K562 (cell line): ENCODE results near the gene MBOAT7. TPM values are rescaled to one million over a fixed set of nuclear protein-coding genes. Genes with fewer than 3 reads are reported as not detected.

Source experiments
- ARID2 ChIP-seq: fragments of 450-650 bp; IDR thresholded peaks from 2 replicates; pipeline ENCODE4 v1.6.1; 2017; ENCODE audit warnings: antibody characterized with exemption, mild to moderate bottlenecking
- CBX8 ChIP-seq: fragments of 200-600 bp; sonication (generic); IDR thresholded peaks from 2 replicates; pipeline ENCODE4 v1.6.1; 2012; ENCODE audit warnings: borderline replicate concordance, mixed run types, low read depth, mild to moderate bottlenecking, moderate library complexity, mixed read lengths, low read length, control low read depth, inconsistent platforms; ENCODE audit not compliant: poor library complexity, severe bottlenecking; ENCODE audit errors: extremely low read depth
- CC2D1A ChIP-seq: fragments of 450-650 bp; IDR thresholded peaks from 2 replicates; pipeline ENCODE4 v1.6.1; 2017; ENCODE audit warnings: mild to moderate bottlenecking
- CXXC5 ChIP-seq: fragments of 250-450 bp; sonication (Bioruptor Pico); IDR thresholded peaks from 2 replicates; pipeline ENCODE4 v1.8.0; 2022; ENCODE audit warnings: inconsistent platforms, mild to moderate bottlenecking, moderate library complexity
- E2F8 ChIP-seq: fragments of 450-650 bp; IDR thresholded peaks from 2 replicates; pipeline ENCODE4 v1.7.1; 2018; ENCODE audit warnings: mild to moderate bottlenecking, low read depth; ENCODE audit not compliant: partially characterized antibody
- ETV6 ChIP-seq, 3 experiments: fragments of 150-350 bp in 1 of 3; sonication (generic) in 1 of 3; formaldehyde crosslinking in 1 of 3; IDR thresholded peaks; 2 replicates each; pipeline versions ENCODE4 v1.6.1 to v1.8.0; 2014 to 2022; ENCODE audit warnings: borderline replicate concordance in 2 of 3, low read depth in 2 of 3, antibody characterized with exemption in 1 of 3, low read length in 1 of 3, mild to moderate bottlenecking in 1 of 3, missing genetic modification reagents in 1 of 3
- GTF2F1 ChIP-seq: IDR thresholded peaks from 2 replicates; pipeline ENCODE4 v1.6.1; 2011; ENCODE audit warnings: low read depth, low read length, improper control_type of control experiment
- HMG20B ChIP-seq: fragments of 250-450 bp; sonication (Bioruptor Pico); IDR thresholded peaks from 2 replicates; pipeline ENCODE4 v1.5.0; 2021; ENCODE audit warnings: mild to moderate bottlenecking
- HMGXB4 ChIP-seq: sonication (generic); formaldehyde crosslinking; IDR thresholded peaks from 2 replicates; pipeline ENCODE4 v1.8.1; 2023; ENCODE audit warnings: mild to moderate bottlenecking, missing genetic modification reagents
- NR1H2 ChIP-seq: sonication (generic); formaldehyde crosslinking; IDR thresholded peaks from 2 replicates; pipeline ENCODE4 v1.4.0; 2020; ENCODE audit warnings: mild to moderate bottlenecking, missing genetic modification reagents
- POLR2A ChIP-seq: fragments of 450-650 bp; conservative IDR thresholded peaks from 2 replicates; pipeline ENCODE4 v1.6.1; 2016
- POLR2AphosphoS2 ChIP-seq: IDR thresholded peaks from 2 replicates; pipeline ENCODE4 v1.6.1; 2012; ENCODE audit warnings: low read length, improper control_type of control experiment
- RB1 ChIP-seq: fragments of 450-650 bp; IDR thresholded peaks from 2 replicates; pipeline ENCODE4 v1.6.1; 2017; ENCODE audit warnings: low read depth, mild to moderate bottlenecking
- RHOXF2B ChIP-seq: fragments of 250-450 bp; sonication (Bioruptor Pico); conservative IDR thresholded peaks from 2 replicates; pipeline ENCODE4 v1.5.1; 2021
- TAF7 ChIP-seq: fragments of 450-650 bp; IDR thresholded peaks from 2 replicates; pipeline ENCODE4 v1.6.1; 2016; ENCODE audit warnings: missing genetic modification characterization, missing compliant biosample characterization
- TEAD1 ChIP-seq, 2 experiments: fragments of 450-650 bp in 1 of 2; sonication (generic) in 1 of 2; formaldehyde crosslinking; IDR thresholded peaks; 2 replicates each; pipeline versions ENCODE4 v1.4.0 to v1.8.0; 2020 to 2022; ENCODE audit warnings: mild to moderate bottlenecking in 2 of 2, missing genetic modification reagents in 1 of 2
- TFAM ChIP-seq: fragments of 250-450 bp; sonication (Bioruptor Pico); conservative IDR thresholded peaks from 2 replicates; pipeline ENCODE4 v1.5.0; 2021; ENCODE audit warnings: mild to moderate bottlenecking, moderate library complexity
- ZFX ChIP-seq: sonication (generic); formaldehyde crosslinking; IDR thresholded peaks from 2 replicates; pipeline ENCODE4 v1.8.0; 2022; ENCODE audit warnings: mild to moderate bottlenecking, missing genetic modification reagents, moderate library complexity
- ZNF133 ChIP-seq: fragments of 250-450 bp; sonication (Bioruptor Pico); IDR thresholded peaks from 2 replicates; pipeline ENCODE4 v1.4.0; 2020; ENCODE audit warnings: mild to moderate bottlenecking
- ZNF165 ChIP-seq: fragments of 250-450 bp; sonication (Bioruptor Pico); IDR thresholded peaks from 2 replicates; pipeline ENCODE4 v1.4.0; 2020; ENCODE audit warnings: borderline replicate concordance
- ZNF354B ChIP-seq: fragments of 250-450 bp; sonication (Bioruptor Pico); IDR thresholded peaks from 2 replicates; pipeline ENCODE4 v1.4.0; 2020
- ZNF507 ChIP-seq: conservative IDR thresholded peaks from 2 replicates; pipeline ENCODE4 v1.6.1; 2017; ENCODE audit warnings: missing genetic modification characterization, missing compliant biosample characterization
- polyA plus RNA-seq, 8 experiments: library from polyadenylated mRNA; depleted of rRNA in 4 of 8; stranded (reverse) in 5 of 8; unstranded in 3 of 8; fragments of >200 nt; fragmentation: Nextera tagmentation in 2 of 8; fragmentation: Illumina TruSeq in 1 of 8; extraction: Ambion mirVana in 2 of 8; extraction: Trizol in 1 of 8; gene quantifications; 2 replicates each; pipeline versions ENCODE4 v1.2.1 to v1.2.3, GENCODE V29; 2011 to 2014; ENCODE audit warnings: inconsistent platforms in 1 of 8, missing spikeins in 1 of 8
- total RNA-seq, 7 experiments: library from RNA; depleted of rRNA in 6 of 7; stranded (reverse); fragments of >200 nt in 6 of 7; fragmentation: Illumina TruSeq in 2 of 7; extraction: Trizol in 2 of 7; gene quantifications; 2 replicates each; pipeline versions ENCODE4 v1.2.1 to v1.2.3, GENCODE V29; 2011 to 2021; ENCODE audit warnings: low replicate concordance in 1 of 7
- TF ChIP-seq, protein P1 (sequence below): sonication (generic); formaldehyde crosslinking; IDR thresholded peaks from 2 replicates; pipeline ENCODE4 v1.8.1; 2023; ENCODE audit warnings: mild to moderate bottlenecking, missing genetic modification reagents, moderate library complexity

MBOAT7 gene
- total and polyA plus RNA-seq, 9 of the 15 experiments (the other 6 are each of a cell fraction or from before 2014, with no cell fraction given), result 1.4 to 153 (median 56.1) TPM

- TF ChIP-seq, protein P1, sequence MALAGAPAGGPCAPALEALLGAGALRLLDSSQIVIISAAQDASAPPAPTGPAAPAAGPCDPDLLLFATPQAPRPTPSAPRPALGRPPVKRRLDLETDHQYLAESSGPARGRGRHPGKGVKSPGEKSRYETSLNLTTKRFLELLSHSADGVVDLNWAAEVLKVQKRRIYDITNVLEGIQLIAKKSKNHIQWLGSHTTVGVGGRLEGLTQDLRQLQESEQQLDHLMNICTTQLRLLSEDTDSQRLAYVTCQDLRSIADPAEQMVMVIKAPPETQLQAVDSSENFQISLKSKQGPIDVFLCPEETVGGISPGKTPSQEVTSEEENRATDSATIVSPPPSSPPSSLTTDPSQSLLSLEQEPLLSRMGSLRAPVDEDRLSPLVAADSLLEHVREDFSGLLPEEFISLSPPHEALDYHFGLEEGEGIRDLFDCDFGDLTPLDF, result 0 out of 2 replicates have a peak, but pooled peaks have one; percentile 42
- TF ChIP-seq HMGXB4 (CRISPR knock-in tag) (no peak; the same call in 1 of the 2 replicates), ZFX (CRISPR knock-in tag) (peak; percentile 84), ZNF507 (tag) (no peak), TAF7 (no peak), ZNF354B (CRISPR knock-in tag) (no peak), CXXC5 (CRISPR knock-in tag) (peak; percentile 73; the same call in 1 of the 2 replicates), ETV6 (IDR thresholded peaks at IDR 0.05; ENCODE audit: borderline replicate concordance in 1 of 2, low read depth in 2 of 2, low read length in 1 of 2) (peak in 1 of 2 experiments; percentile 92; a peak in 2 of 4 replicates), ETV6 (CRISPR knock-in tag; IDR thresholded peaks at IDR 0.05; ENCODE audit: borderline replicate concordance) (no peak), E2F8 (peak; percentile 84), ARID2 (no peak), TEAD1 (CRISPR knock-in tag; IDR thresholded peaks at IDR 0.05) (peak in 1 of 2 experiments; percentile 66; a peak in 2 of 4 replicates), RB1 (0 out of 2 replicates have a peak, but pooled peaks have one; percentile 5), ZNF133 (CRISPR knock-in tag) (no peak), CBX8 (no peak), POLR2A (peak; percentile 93), ZNF165 (CRISPR knock-in tag) (0 out of 2 replicates have a peak, but pooled peaks have one; percentile 35), TFAM (CRISPR knock-in tag) (no peak), NR1H2 (no peak), POLR2AphosphoS2 (peak; percentile 98), CC2D1A (peak; percentile 64; the same call in 1 of the 2 replicates), GTF2F1 (no peak; the same call in 1 of the 2 replicates), HMG20B (CRISPR knock-in tag) (no peak), RHOXF2B (CRISPR knock-in tag) (0 out of 2 replicates have a peak, but pooled peaks have one; percentile 27)
Measured at GRCh38 chr19:54207983-54208783, 18.8 kb upstream of the MBOAT7 start (continued).
